Liver (tissue), 3 donors: ENCODE results near the gene RPTOR.

Experiments used
- EGR1 ChIP-seq, 2 donors: IDR thresholded peaks; 2 replicates each; pipeline ENCODE4 v1.6.1; 2016 to 2018; ENCODE audit warnings: antibody characterized with exemption in 2 of 2, low read depth in 2 of 2
- FOXA1 ChIP-seq: IDR thresholded peaks from 2 replicates; pipeline ENCODE4 v1.6.1; 2016; ENCODE audit warnings: antibody characterized with exemption
- GABPA ChIP-seq, 2 donors: IDR thresholded peaks in 1 of 2; conservative IDR thresholded peaks in 1 of 2; 2 replicates each; pipeline ENCODE4 v1.6.1; 2016; ENCODE audit warnings: antibody characterized with exemption in 2 of 2, mild to moderate bottlenecking in 1 of 2, moderate library complexity in 1 of 2
- HNF4A ChIP-seq, 2 donors: conservative IDR thresholded peaks; 2 replicates each; pipeline ENCODE4 v1.6.1; 2016; ENCODE audit warnings: antibody characterized with exemption in 2 of 2, mild to moderate bottlenecking in 2 of 2
- HNF4G ChIP-seq: IDR thresholded peaks from 2 replicates; pipeline ENCODE4 v1.6.1; 2016; ENCODE audit warnings: antibody characterized with exemption
- JUND ChIP-seq, 2 donors: IDR thresholded peaks; 2 replicates each; pipeline ENCODE4 v1.6.1; 2016; ENCODE audit warnings: antibody characterized with exemption in 2 of 2
- RXRA ChIP-seq, 2 donors: IDR thresholded peaks; 2 replicates each; pipeline ENCODE4 v1.6.1; 2017 to 2018; ENCODE audit warnings: antibody characterized with exemption in 2 of 2, mild to moderate bottlenecking in 1 of 2
- TF ChIP-seq, protein P1 (sequence below): fragments of 150-350 bp; IDR thresholded peaks from 2 replicates; pipeline ENCODE4 v1.5.1; 2017; ENCODE audit warnings: improper control_type of control experiment, low read depth, low read length; ENCODE audit not compliant: missing input control
- TF ChIP-seq, protein P2 (sequence below): IDR thresholded peaks from 2 replicates; pipeline ENCODE4 v1.6.1; 2016; ENCODE audit warnings: antibody characterized with exemption
- TF ChIP-seq, protein P3 (sequence below): IDR thresholded peaks from 2 replicates; pipeline ENCODE4 v1.6.1; 2016; ENCODE audit warnings: antibody characterized with exemption
- TF ChIP-seq, protein P4 (sequence below): IDR thresholded peaks from 2 replicates; pipeline ENCODE4 v1.6.1; 2016; ENCODE audit warnings: antibody characterized with exemption, mild to moderate bottlenecking
- donor health status: healthy.
- donor health status: healthy.

DNA sequence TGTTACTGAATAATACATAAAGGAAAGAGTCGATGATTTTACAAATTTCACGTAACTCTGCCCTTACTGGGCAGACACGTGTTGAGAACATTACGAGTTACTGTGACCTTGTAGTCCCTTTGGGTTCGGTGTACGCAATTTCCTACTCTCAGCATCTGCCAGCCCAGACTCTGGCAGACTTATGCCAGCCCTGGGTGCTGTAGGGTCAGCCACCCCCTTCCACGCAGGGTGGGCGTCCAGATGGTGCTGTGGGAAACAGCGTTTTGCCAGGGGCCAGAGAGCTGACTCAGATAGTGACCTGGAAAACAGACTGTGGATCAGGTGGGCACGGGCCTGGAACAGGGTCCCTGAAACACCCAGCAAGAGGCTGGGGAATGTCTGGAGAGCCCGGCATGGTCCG lies 148.9 kb downstream of the RPTOR start:
- TF ChIP-seq, protein P1, sequence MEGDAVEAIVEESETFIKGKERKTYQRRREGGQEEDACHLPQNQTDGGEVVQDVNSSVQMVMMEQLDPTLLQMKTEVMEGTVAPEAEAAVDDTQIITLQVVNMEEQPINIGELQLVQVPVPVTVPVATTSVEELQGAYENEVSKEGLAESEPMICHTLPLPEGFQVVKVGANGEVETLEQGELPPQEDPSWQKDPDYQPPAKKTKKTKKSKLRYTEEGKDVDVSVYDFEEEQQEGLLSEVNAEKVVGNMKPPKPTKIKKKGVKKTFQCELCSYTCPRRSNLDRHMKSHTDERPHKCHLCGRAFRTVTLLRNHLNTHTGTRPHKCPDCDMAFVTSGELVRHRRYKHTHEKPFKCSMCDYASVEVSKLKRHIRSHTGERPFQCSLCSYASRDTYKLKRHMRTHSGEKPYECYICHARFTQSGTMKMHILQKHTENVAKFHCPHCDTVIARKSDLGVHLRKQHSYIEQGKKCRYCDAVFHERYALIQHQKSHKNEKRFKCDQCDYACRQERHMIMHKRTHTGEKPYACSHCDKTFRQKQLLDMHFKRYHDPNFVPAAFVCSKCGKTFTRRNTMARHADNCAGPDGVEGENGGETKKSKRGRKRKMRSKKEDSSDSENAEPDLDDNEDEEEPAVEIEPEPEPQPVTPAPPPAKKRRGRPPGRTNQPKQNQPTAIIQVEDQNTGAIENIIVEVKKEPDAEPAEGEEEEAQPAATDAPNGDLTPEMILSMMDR, result no peak
- TF ChIP-seq, protein P2, sequence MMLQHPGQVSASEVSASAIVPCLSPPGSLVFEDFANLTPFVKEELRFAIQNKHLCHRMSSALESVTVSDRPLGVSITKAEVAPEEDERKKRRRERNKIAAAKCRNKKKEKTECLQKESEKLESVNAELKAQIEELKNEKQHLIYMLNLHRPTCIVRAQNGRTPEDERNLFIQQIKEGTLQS, result no peak
- TF ChIP-seq, protein P3, sequence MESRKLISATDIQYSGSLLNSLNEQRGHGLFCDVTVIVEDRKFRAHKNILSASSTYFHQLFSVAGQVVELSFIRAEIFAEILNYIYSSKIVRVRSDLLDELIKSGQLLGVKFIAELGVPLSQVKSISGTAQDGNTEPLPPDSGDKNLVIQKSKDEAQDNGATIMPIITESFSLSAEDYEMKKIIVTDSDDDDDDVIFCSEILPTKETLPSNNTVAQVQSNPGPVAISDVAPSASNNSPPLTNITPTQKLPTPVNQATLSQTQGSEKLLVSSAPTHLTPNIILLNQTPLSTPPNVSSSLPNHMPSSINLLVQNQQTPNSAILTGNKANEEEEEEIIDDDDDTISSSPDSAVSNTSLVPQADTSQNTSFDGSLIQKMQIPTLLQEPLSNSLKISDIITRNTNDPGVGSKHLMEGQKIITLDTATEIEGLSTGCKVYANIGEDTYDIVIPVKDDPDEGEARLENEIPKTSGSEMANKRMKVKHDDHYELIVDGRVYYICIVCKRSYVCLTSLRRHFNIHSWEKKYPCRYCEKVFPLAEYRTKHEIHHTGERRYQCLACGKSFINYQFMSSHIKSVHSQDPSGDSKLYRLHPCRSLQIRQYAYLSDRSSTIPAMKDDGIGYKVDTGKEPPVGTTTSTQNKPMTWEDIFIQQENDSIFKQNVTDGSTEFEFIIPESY, result no peak
- TF ChIP-seq GABPA (IDR thresholded peaks at IDR 0.05 in 1 of 2, conservative IDR thresholded peaks at IDR 0.05 in 1 of 2), result no peak
- no peak for TF ChIP-seq RXRA (IDR thresholded peaks at IDR 0.05)
- TF ChIP-seq HNF4A (conservative IDR thresholded peaks at IDR 0.05), result no peak
- TF ChIP-seq FOXA1, result no peak
- no peak for TF ChIP-seq HNF4G
- TF ChIP-seq, protein P4, sequence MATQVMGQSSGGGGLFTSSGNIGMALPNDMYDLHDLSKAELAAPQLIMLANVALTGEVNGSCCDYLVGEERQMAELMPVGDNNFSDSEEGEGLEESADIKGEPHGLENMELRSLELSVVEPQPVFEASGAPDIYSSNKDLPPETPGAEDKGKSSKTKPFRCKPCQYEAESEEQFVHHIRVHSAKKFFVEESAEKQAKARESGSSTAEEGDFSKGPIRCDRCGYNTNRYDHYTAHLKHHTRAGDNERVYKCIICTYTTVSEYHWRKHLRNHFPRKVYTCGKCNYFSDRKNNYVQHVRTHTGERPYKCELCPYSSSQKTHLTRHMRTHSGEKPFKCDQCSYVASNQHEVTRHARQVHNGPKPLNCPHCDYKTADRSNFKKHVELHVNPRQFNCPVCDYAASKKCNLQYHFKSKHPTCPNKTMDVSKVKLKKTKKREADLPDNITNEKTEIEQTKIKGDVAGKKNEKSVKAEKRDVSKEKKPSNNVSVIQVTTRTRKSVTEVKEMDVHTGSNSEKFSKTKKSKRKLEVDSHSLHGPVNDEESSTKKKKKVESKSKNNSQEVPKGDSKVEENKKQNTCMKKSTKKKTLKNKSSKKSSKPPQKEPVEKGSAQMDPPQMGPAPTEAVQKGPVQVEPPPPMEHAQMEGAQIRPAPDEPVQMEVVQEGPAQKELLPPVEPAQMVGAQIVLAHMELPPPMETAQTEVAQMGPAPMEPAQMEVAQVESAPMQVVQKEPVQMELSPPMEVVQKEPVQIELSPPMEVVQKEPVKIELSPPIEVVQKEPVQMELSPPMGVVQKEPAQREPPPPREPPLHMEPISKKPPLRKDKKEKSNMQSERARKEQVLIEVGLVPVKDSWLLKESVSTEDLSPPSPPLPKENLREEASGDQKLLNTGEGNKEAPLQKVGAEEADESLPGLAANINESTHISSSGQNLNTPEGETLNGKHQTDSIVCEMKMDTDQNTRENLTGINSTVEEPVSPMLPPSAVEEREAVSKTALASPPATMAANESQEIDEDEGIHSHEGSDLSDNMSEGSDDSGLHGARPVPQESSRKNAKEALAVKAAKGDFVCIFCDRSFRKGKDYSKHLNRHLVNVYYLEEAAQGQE, result no peak
- TF ChIP-seq JUND (IDR thresholded peaks at IDR 0.05), result no peak
- TF ChIP-seq EGR1 (IDR thresholded peaks at IDR 0.05; ENCODE audit: low read depth in 2 of 2), result no peak
